ENCODE results near the gene CNST.

Gene CNST

GRCh38 chr1:246566128-246566812 lies at the start of gene CNST, which contains the start of gene TFB2M:
Gene CNST, plus strand, starts transcription at chr1:246566456. Its CDS starts 25,107 bp downstream, at chr1:246591563.
Gene TFB2M, minus strand, starts transcription at chr1:246566261. Its CDS starts 123 bp downstream, at chr1:246566138.
- peak; percentile 96 to 98 for DNase-seq

GRCh38 chr1:246517391-246517790 lies 48.9 kb upstream of the CNST start:
- DNase-seq, result no peak

DNA sequence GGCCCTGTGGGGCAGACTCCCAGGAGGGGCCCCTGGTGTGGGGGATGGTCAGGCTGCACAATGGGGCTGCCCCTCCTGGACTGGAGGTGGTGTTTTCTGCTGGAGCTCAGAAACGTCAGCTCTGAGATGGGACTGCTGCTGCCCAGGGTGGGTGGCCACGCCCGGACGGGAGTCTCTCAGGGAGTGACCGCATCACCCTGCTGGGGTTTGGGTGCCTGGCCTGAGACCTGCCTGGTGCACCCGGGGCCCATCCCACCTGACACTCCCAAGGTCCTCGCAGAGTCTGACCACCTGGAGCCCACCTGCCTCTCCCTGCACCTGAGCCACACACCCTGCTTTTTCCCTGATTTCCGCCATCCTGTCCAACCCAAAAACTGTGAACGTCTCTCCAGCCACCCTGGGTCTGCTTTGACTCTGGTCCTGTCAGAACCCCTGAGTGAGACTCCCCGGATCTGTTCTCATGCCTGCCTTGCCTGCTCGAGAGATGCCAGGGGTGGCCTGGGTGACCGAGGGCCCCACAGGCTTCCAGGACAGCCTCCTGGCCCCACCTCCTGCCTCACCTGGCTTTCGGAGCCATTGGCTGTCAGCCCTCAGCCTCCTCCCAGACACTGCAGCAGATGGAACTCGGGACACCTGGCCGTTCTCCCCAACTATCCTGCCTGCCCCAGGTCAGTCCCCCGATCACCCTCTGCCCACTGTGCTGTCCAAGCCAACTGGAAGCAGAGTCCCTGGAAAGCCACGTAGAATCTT lies 47.6 kb upstream of the CNST start:
- no peak for DNase-seq

GRCh38 chr1:246519514-246519913 lies 46.7 kb upstream of the CNST start:
- DNase-seq, result no peak

DNA sequence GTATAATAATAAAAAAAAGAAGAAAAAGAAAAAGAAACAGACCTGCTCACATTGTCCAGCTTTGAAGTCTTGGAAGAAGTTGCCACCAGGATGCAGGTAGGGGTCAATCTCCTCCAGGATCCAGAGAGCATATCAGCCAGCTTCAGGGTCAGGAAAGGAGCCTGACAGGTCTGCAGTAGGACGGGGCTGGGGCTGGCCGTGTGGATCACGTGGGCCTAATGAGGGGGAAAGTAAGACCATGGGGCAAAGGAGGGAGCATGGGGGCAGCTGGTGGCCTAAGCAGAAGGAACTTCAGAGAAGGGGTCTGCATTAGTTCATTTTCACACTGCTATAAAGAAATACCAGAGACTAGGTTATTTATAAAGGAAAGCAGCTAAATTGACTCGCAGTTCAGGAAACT lies 39.9 kb upstream of the CNST start:
- no peak for DNase-seq

DNA sequence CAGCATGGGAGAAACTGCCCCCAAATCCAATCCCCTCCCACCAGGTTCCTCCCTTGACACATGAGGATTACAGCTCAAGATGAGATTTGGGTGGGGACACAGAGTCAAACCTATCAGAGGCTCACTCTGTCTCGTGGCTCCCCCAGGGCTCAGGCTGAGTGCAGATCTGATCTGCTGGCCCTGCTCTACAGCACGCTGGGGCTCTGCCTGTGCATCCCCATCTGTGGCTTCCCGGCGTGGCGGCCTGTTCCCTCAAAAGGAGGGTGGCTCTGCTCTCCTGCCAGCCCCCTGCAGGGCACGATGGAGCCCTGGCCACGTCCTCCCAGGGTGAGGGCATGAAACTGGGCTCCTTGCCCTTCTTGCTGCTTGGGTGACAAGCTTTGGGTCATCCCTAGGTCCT lies 39.3 kb upstream of the CNST start:
- no peak for DNase-seq

DNA sequence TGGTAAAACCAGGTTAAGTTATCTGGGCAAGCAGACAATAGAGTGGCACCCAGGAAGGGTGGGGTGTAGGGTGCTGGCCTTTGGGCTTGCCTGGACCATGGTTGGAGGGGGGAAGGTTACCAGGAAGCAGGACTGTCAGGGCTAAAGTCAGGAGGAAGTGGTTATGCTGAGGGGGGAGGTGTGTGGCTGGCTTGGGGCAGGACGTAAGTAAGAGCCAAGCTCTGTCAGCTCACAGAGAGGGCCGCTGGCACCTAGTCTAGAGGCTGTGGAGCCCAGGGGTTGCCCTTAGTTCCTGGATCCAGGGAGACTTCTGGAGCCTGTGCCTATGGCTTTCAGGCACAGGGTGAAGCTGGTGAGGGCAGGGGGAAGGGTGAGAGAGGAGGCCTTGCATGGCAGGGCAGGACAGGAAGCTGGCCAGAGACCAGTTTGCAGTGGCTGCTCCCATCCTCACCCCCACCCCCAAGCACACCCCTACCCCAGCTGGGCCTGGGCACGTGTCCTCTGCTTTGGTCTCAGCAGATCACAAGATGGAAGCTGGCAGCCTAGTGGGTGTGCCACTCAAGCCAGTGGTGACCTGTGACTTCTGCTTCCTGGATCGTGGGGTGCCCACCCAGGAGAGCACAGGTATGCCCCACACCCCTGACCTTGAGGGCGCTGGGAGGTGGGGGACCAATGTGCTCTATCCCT lies 38.7 kb upstream of the CNST start:
- DNase-seq, result no peak

GRCh38 chr1:246528933-246529731 lies 37.1 kb upstream of the CNST start:
- DNase-seq, result no peak

- no peak for DNase-seq
These were observed 35.8 kb upstream of the CNST start for GRCh38 chr1:246530482-246530881.

- no peak for DNase-seq
These were observed 33.7 kb upstream of the CNST start for GRCh38 chr1:246532519-246532918.

DNA sequence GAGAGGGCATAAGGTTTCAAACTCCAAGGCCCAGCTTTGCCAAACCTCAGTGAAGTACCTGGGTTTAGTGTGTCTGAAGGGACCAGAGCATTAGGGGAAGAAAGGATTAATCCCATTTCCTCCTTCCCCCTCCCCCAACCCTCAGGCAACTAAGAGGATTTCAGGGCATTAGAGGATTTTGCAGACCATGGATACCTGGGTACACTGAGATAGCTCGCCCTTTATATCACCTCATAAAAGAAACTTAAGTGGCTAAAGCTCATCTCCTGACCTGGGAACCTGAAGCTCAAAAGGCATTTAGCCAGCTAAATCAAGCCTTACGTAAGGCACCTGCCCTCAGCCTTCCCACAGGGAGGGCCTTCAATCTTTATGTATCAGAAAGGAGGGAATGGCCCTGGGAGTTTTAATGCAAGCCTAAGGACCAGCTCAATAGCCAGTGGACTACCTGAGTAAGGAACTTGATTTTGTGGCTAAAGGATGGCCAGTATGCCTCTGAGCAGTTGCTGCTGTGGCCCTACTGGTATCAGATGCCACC lies 32.8 kb upstream of the CNST start:
- DNase-seq, result peak; percentile 77 to 81

GRCh38 chr1:246534114-246534513 lies 32.1 kb upstream of the CNST start:
- DNase-seq, result peak; percentile 3 to 40

- DNase-seq, result no peak
These were observed 28.8 kb upstream of the CNST start for GRCh38 chr1:246537441-246537840.

- no peak for DNase-seq
These were observed 28.4 kb upstream of the CNST start for GRCh38 chr1:246537887-246538286.

GRCh38 chr1:246540738-246541491 lies 25.3 kb upstream of the CNST start:
- DNase-seq, result no peak

GRCh38 chr1:246544001-246544400 lies 22.3 kb upstream of the CNST start:
- no peak for DNase-seq

DNA sequence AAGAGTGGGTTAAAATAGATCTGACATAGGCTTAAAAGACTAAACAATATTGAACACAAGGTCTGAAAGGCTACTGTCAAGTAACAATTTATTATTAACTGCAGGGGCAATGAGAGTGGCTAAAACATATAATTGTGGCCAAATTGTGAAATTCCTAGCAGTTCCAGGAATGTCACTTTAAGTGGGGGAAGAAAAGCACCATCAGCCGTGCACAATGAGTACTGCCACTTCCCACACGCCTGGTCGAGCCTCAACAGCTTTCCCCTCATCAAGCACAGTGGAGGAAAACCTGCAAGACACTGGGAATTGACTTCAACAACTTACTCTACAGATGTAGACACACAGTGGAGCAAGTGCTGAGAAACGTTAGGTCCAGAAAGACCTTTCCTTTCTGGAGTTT lies 16.6 kb upstream of the CNST start:
- no peak for DNase-seq

DNA sequence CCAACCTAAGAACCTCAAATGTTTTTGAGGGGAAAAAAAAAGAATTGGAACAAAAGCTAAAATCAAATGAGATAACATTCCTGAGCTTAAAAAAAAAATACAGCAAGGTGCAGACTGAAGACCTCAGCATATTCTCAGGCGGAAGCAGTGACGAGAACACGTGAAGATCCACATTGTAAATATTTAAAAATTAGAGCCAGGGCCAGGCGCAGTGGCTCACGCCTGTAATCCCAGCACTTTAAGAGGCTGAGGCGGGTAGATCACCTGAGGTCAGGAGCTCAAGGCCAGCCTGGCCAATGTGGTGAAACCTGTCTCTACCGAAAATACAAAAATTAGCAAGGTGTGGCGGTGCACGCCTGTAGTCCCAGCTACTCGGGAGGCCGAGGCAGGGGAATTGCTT lies 15.9 kb upstream of the CNST start:
- DNase-seq, result no peak

- no peak for DNase-seq
These were observed 14.1 kb upstream of the CNST start for GRCh38 chr1:246552110-246552509.

DNA sequence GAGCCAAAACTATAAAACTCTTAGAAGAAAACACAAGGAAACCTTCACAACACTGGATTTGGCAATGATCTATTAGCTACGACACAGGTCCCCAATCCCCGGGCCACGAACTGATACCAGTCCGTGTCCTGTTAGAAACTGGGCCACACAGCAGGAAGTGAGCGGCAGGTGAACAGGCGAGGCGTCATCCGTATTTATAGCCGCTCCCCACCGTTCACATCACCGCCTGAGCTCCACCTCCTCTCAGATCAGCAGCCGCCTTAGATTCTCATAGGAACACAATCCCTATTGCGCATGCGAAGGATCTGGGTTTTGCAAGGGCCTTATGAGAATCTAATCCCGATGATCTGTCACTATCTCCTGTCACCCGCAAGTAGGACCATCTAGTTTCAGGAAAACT lies 12.1 kb upstream of the CNST start:
- DNase-seq, result no peak

- DNase-seq, result no peak
These were observed 8.2 kb upstream of the CNST start for GRCh38 chr1:246558041-246558440.

GRCh38 chr1:246559310-246559709 lies 6.9 kb upstream of the CNST start:
- DNase-seq, result no peak
